OCI-LY3 (cell line): ENCODE measurements around the gene CCDC63.

Source experiments
- H2AFZ ChIP-seq: fragments of 200-600, 300-600 bp; shearing (Covaris generic); 2 replicates; pipeline ENCODE4 v1.6.0; 2014; ENCODE audit warnings: antibody characterized with exemption, low read depth, low read length
- H3K27ac ChIP-seq: fragments of 200-600, 300-600 bp; sonication (generic); 2 replicates; pipeline ENCODE4 v1.5.1; 2014; ENCODE audit warnings: mild to moderate bottlenecking, low read length, moderate library complexity, mixed read lengths
- H3K27me3 ChIP-seq: fragments of 200-600, 300-600 bp; sonication (generic); 2 replicates; pipeline ENCODE4 v1.6.1; 2014; ENCODE audit warnings: low read depth, low read length, mixed read lengths
- H3K36me3 ChIP-seq: fragments of 200-600, 300-600 bp; sonication (generic); replicated peaks from 2 replicates; pipeline ENCODE3; 2014; ENCODE audit warnings: low read depth, low read length, mixed read lengths
- H3K4me1 ChIP-seq: fragments of 300-600, 200-600 bp; sonication (generic); 2 replicates; pipeline ENCODE4 v1.6.1; 2014; ENCODE audit warnings: low read length, mixed read lengths
- H3K4me2 ChIP-seq: fragments of 200-600, 300-600 bp; sonication (generic); 2 replicates; pipeline ENCODE4 v1.6.1; 2014; ENCODE audit warnings: low read length, mixed read lengths
- H3K4me3 ChIP-seq: fragments of 300-600, 200-600 bp; sonication (generic); 2 replicates; pipeline ENCODE4 v1.5.1; 2014; ENCODE audit warnings: antibody characterized with exemption, mild to moderate bottlenecking, low read length, moderate library complexity
- H3K79me2 ChIP-seq: fragments of 300-600, 200-600 bp; shearing (Covaris generic); 2 replicates; pipeline ENCODE4 v1.6.1; 2014; ENCODE audit warnings: mild to moderate bottlenecking, low read length, mixed read lengths
- H3K9ac ChIP-seq: fragments of 300-600, 200-600 bp; shearing (Covaris generic); 2 replicates; pipeline ENCODE4 v1.6.0; 2014; ENCODE audit warnings: mild to moderate bottlenecking, low read length, moderate library complexity
- H3K9me3 ChIP-seq: fragments of 200-600, 300-600 bp; shearing (Covaris generic); 2 replicates; pipeline ENCODE4 v1.6.1; 2014; ENCODE audit warnings: low read length, mixed read lengths; ENCODE audit not compliant: insufficient read depth
- H4K20me1 ChIP-seq: fragments of 200-600, 300-600 bp; sonication (generic); 2 replicates; pipeline ENCODE4 v1.6.1; 2016; ENCODE audit warnings: low read length, mixed read lengths; ENCODE audit not compliant: insufficient read depth
- CTCF ChIP-seq: fragments of 200-600, 300-600 bp; sonication (generic); IDR thresholded peaks from 2 replicates; pipeline ENCODE4 v1.5.1; 2014; ENCODE audit warnings: antibody characterized with exemption, low read length, low read depth
- EZH2phosphoT487 ChIP-seq: fragments of 200-600 bp; shearing (Covaris generic); IDR thresholded peaks from 2 replicates; pipeline ENCODE4 v1.6.1; 2018; ENCODE audit warnings: antibody characterized with exemption, mixed run types, low read depth

CCDC63 gene

GRCh38 chr12:110813756-110814155 is 33.0 kb upstream of the CCDC63 start:
- Histone ChIP-seq H4K20me1 (no peaks in the 10 kb centered on the region), H3K9me3 (no peaks in the 10 kb centered on the region), H3K27me3 (peaks cover 19% of the 10 kb centered on the region), H3K36me3 (no peaks in the 10 kb centered on the region), H3K4me3 (no peak overlapping the region), H3K4me1 (no peaks in the 10 kb centered on the region), H3K27ac (no peak overlapping the region), H3K9ac (no peak overlapping the region), H3K4me2 (no peak overlapping the region), H3K79me2 (no peaks in the 10 kb centered on the region), H2AFZ (no peak overlapping the region)
- no peak for TF ChIP-seq EZH2phosphoT487
- no peak for TF ChIP-seq CTCF

GRCh38 chr12:110816248-110816647 is 30.5 kb upstream of the CCDC63 start:
- no peak for TF ChIP-seq CTCF
- TF ChIP-seq EZH2phosphoT487 = no peak
- Histone ChIP-seq H3K79me2 (no peaks in the 10 kb centered on the region), H2AFZ (no peak overlapping the region), H3K4me3 (no peak overlapping the region), H4K20me1 (no peaks in the 10 kb centered on the region), H3K9me3 (no peaks in the 10 kb centered on the region), H3K4me2 (no peak overlapping the region), H3K9ac (no peak overlapping the region), H3K36me3 (no peaks in the 10 kb centered on the region), H3K27me3 (peaks cover 19% of the 10 kb centered on the region), H3K27ac (no peak overlapping the region), H3K4me1 (no peaks in the 10 kb centered on the region)

- no peak overlapping the region for H3K4me3 ChIP-seq
- H3K27me3 ChIP-seq = peaks cover 16% of the 10 kb centered on the region
- H3K27ac ChIP-seq = no peak overlapping the region
- H3K36me3 ChIP-seq = no peaks in the 10 kb centered on the region
- H3K79me2 ChIP-seq = no peaks in the 10 kb centered on the region
- H3K9ac ChIP-seq = no peak overlapping the region
- H3K4me1 ChIP-seq = no peaks in the 10 kb centered on the region
- no peak overlapping the region for H3K4me2 ChIP-seq
- TF ChIP-seq CTCF = no peak
- H2AFZ ChIP-seq = no peak overlapping the region
- no peaks in the 10 kb centered on the region for H3K9me3 ChIP-seq
- no peaks in the 10 kb centered on the region for H4K20me1 ChIP-seq
These were observed 30.0 kb upstream of the CCDC63 start for GRCh38 chr12:110816779-110817178.

GRCh38 chr12:110818511-110818910 is 28.3 kb upstream of the CCDC63 start:
- H3K36me3 ChIP-seq = no peaks in the 10 kb centered on the region
- H2AFZ ChIP-seq = no peak overlapping the region
- no peaks in the 10 kb centered on the region for H3K79me2 ChIP-seq
- no peaks in the 10 kb centered on the region; the same call in 1 of the 2 replicates for H3K4me1 ChIP-seq
- no peaks in the 10 kb centered on the region for H4K20me1 ChIP-seq
- H3K4me3 ChIP-seq = no peak overlapping the region
- H3K27me3 ChIP-seq = no peaks in the 10 kb centered on the region
- H3K27ac ChIP-seq = no peak overlapping the region
- TF ChIP-seq EZH2phosphoT487 (no peak), CTCF (no peak)
- no peaks in the 10 kb centered on the region for H3K9me3 ChIP-seq
- no peak overlapping the region for H3K4me2 ChIP-seq
- H3K9ac ChIP-seq = no peak overlapping the region
